HepG2 (cell line): ENCODE results near the gene NDUFAF8. TPM values are rescaled to one million over a fixed set of nuclear protein-coding genes. Genes with fewer than 3 reads are reported as not detected.

ENCODE experiments used
- HNF1B ChIP-seq: sonication (generic); formaldehyde crosslinking; IDR thresholded peaks from 2 replicates; pipeline ENCODE4 v1.5.1; 2020; ENCODE audit warnings: mild to moderate bottlenecking, moderate library complexity, missing genetic modification reagents
- JUN ChIP-seq: sonication (generic); formaldehyde crosslinking; IDR thresholded peaks from 2 replicates; pipeline ENCODE4 v1.4.0; 2020; ENCODE audit warnings: mild to moderate bottlenecking, missing genetic modification reagents
- KDM1A ChIP-seq: IDR thresholded peaks from 2 replicates; pipeline ENCODE4 v1.6.1; 2016; ENCODE audit warnings: missing compliant biosample characterization
- KLF13 ChIP-seq: sonication (generic); formaldehyde crosslinking; IDR thresholded peaks from 2 replicates; pipeline ENCODE4 v1.4.0; 2020; ENCODE audit warnings: mild to moderate bottlenecking, missing genetic modification reagents
- MAFK ChIP-seq, 2 experiments: IDR thresholded peaks in 1 of 2; conservative IDR thresholded peaks in 1 of 2; 2 replicates each; pipeline ENCODE4 v1.6.1; 2011; ENCODE audit warnings: improper control_type of control experiment in 2 of 2, low read length in 2 of 2
- POGZ ChIP-seq: sonication (generic); formaldehyde crosslinking; IDR thresholded peaks from 2 replicates; pipeline ENCODE4 v1.4.0; 2020; ENCODE audit warnings: mild to moderate bottlenecking, missing genetic modification reagents
- TSC22D2 ChIP-seq: sonication (generic); formaldehyde crosslinking; IDR thresholded peaks from 2 replicates; pipeline ENCODE4 v1.5.1; 2020; ENCODE audit warnings: missing genetic modification reagents, mild to moderate bottlenecking, borderline replicate concordance
- ZNF207 ChIP-seq: fragments of 450-650 bp; IDR thresholded peaks from 2 replicates; pipeline ENCODE4 v1.6.1; 2016; ENCODE audit warnings: antibody characterized with exemption, borderline replicate concordance
- ZNF251 ChIP-seq: sonication (generic); formaldehyde crosslinking; IDR thresholded peaks from 2 replicates; pipeline ENCODE4 v1.9.0; 2021; ENCODE audit warnings: mild to moderate bottlenecking, missing genetic modification reagents
- ZNF280B ChIP-seq: sonication (generic); formaldehyde crosslinking; IDR thresholded peaks from 2 replicates; pipeline ENCODE4 v1.5.0; 2020; ENCODE audit warnings: missing genetic modification reagents, mild to moderate bottlenecking, borderline replicate concordance
- ZNF512 ChIP-seq: sonication (generic); formaldehyde crosslinking; IDR thresholded peaks from 2 replicates; pipeline ENCODE4 v1.4.0; 2020; ENCODE audit warnings: mild to moderate bottlenecking, missing genetic modification reagents
- ZNF646 ChIP-seq: sonication (generic); formaldehyde crosslinking; IDR thresholded peaks from 2 replicates; pipeline ENCODE4 v1.9.0; 2021; ENCODE audit warnings: mild to moderate bottlenecking, missing genetic modification reagents
- ZNF720 ChIP-seq: sonication (generic); formaldehyde crosslinking; IDR thresholded peaks from 2 replicates; pipeline ENCODE4 v1.4.0; 2020; ENCODE audit warnings: missing genetic modification reagents
- ZNF784 ChIP-seq: sonication (generic); formaldehyde crosslinking; IDR thresholded peaks from 2 replicates; pipeline ENCODE4 v1.5.1; 2020; ENCODE audit warnings: missing genetic modification reagents, mild to moderate bottlenecking, borderline replicate concordance
- ZNF891 ChIP-seq: sonication (generic); formaldehyde crosslinking; IDR thresholded peaks from 2 replicates; pipeline ENCODE4 v1.5.0; 2020; ENCODE audit warnings: mild to moderate bottlenecking, missing genetic modification reagents
- ZSCAN25 ChIP-seq: sonication (generic); formaldehyde crosslinking; IDR thresholded peaks from 2 replicates; pipeline ENCODE4 v1.8.0; 2022; ENCODE audit warnings: mild to moderate bottlenecking, missing genetic modification reagents
- polyA plus RNA-seq, 8 experiments: library from polyadenylated mRNA; depleted of rRNA in 3 of 8; stranded (reverse) in 7 of 8; unstranded in 1 of 8; fragments of >200 nt; fragmentation: Illumina TruSeq in 4 of 8; extraction: Trizol in 4 of 8; gene quantifications; 2 replicates each; pipeline versions ENCODE4 v1.2.1 to v1.2.3, GENCODE V29; 2011 to 2016; ENCODE audit warnings: low read depth in 4 of 8, missing spikeins in 1 of 8, mixed read lengths in 1 of 8; ENCODE audit not compliant: insufficient read depth in 1 of 8
- total RNA-seq, 5 experiments: library from RNA; depleted of rRNA; stranded (reverse); fragments of >200 nt; fragmentation: Illumina TruSeq; extraction: Trizol; gene quantifications; 2 replicates each; pipeline ENCODE4 v1.2.3, GENCODE V29; 2016; ENCODE audit warnings: low read depth in 1 of 5

NDUFAF8 gene
- total and polyA plus RNA-seq, 2 of the 13 experiments (the other 11 are each of a cell fraction or from before 2014, with no cell fraction given) = 75.6 to 233 TPM

- TF ChIP-seq ZNF646 (CRISPR knock-in tag) (0 out of 2 replicates have a peak, but pooled peaks have one; percentile 38), MAFK (conservative IDR thresholded peaks at IDR 0.05 in 1 of 2, IDR thresholded peaks at IDR 0.05 in 1 of 2; ENCODE audit: low read length in 2 of 2) (no peak), ZNF251 (CRISPR knock-in tag) (no peak), ZNF512 (CRISPR knock-in tag) (no peak), TSC22D2 (no peak), HNF1B (CRISPR knock-in tag) (0 out of 2 replicates have a peak, but pooled peaks have one; percentile 38), KLF13 (CRISPR knock-in tag) (no peak), ZSCAN25 (CRISPR knock-in tag) (no peak), ZNF280B (CRISPR knock-in tag) (peak; percentile 44; the same call in 1 of the 2 replicates), ZNF207 (no peak), JUN (CRISPR knock-in tag) (no peak), KDM1A (CRISPR knock-in tag) (no peak), ZNF720 (CRISPR knock-in tag) (no peak), ZNF784 (CRISPR knock-in tag) (peak; percentile 3; the same call in 1 of the 2 replicates), POGZ (CRISPR knock-in tag) (no peak), ZNF891 (CRISPR knock-in tag) (no peak)
Observed at GRCh38 chr17:81239714-81240555, 817 bp downstream of the NDUFAF8 start (continued).
